Measurements from ENCODE around the gene DAPP1. TPM values are rescaled to one million over a fixed set of nuclear protein-coding genes. Genes with fewer than 3 reads are reported as not detected.
A peak's percentile ranks its signal among the peaks of the same experiment; 100 is the strongest.
"Not testable (repeated sequence)": the region's sequence is repeated elsewhere in the genome, so short reads cannot be mapped to it uniquely, and the experiment has no call there.

The DAPP1 gene, protein sequence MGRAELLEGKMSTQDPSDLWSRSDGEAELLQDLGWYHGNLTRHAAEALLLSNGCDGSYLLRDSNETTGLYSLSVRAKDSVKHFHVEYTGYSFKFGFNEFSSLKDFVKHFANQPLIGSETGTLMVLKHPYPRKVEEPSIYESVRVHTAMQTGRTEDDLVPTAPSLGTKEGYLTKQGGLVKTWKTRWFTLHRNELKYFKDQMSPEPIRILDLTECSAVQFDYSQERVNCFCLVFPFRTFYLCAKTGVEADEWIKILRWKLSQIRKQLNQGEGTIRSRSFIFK
- 23.3 TPM for total RNA-seq

DNA sequence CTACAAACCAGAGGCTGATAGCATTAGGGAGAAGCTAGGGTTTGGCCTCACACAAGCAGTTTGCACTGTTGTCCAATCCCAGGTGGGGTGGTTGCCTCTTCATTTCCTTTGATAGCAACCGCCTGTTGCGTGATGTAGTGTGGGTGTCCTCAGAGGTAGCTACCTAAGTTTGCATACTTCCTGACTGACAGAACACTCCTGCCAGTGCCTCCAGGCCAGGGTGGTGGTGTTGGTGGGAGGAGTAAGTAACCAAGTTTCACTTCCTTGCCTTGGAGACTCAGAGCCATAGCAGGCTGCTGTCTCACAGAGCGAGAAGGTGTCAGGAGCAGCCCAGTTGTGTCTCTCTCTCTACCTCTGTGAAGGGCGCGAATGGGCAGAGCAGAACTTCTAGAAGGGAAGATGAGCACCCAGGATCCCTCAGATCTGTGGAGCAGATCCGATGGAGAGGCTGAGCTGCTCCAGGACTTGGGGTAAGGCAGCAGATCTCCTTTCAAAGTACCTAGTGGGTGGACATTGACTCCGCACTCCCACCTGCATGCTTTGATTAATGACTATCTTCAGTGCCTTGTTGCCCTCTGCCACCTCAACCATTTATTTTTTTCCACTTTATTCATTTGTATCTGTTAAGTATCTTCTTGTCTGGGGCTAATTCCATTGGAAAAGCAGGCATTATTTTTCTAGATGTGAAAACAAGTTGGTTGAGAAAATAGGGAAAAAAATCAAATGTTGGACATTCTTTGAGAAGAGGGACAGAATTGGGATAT is at the start of gene DAPP1:
Gene DAPP1 (plus strand): TSS at position 283 of the 764 bp plus-strand sequence. CDS start 87 bp downstream, at position 370.
- DNase-seq (ENCODE audit: low spot score), result peak; percentile 53

DNA sequence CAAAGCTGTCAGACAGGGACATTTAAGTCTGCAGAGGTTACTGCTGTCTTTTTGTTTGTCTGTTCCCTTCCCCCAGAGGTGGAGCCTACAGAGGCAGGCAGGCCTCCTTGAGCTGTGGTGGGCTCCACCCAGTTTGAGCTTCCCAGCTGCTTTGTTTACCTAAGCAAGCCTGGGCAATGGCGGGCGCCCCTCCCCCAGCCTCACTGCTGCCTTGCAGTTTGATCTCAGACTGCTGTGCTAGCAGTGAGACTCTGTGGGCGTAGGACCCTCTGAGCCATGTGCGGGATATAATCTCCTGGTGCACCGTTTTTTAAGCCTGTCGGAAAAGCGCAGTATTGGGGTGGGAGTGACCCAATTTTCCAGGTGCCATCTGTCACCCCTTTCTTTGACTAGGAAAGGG is 45.8 kb upstream of the DAPP1 start:
- DNase-seq (ENCODE audit: low spot score), result not testable (repeated sequence)

DNA sequence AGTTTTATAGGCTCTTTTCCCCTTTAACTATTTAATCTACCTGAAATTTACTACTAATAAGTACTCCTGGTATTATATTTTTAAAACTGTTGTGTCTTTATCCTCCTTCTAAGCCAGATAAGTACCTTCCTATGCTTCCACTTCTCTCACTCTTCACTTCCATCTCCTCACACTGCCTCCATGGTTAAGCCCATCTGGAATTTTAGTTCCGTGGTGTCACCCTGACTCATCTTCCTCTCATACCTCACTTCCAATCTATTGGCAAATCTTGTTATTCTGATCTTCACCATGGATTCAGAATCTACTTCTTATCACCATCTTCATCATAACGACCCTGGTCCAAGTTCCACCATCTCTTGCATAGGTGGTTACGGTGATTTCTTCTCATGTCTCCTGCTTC is 32.7 kb upstream of the DAPP1 start:
- DNase-seq (ENCODE audit: low spot score), result no peak

DNA sequence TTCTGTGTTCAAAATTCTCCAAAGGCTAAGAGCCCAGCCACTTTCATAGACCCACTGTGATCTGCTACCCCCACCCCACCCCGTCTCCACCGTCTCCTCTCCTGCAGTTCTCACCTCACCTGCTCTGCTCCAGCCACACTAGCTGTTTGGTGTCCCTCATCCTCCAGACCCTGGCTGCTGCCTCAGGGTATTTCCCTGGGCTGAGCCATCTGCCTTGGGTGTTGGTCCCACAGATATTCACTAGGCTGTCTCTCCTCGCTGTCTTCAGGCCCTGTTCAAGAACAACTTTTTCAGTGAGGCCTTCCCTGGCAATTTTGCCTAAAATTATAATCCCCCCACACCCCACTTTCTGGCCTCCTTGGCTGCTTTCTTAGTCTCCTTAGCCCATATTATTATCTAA is 31.8 kb upstream of the DAPP1 start:
- no peak for DNase-seq (ENCODE audit: low spot score)

DNA sequence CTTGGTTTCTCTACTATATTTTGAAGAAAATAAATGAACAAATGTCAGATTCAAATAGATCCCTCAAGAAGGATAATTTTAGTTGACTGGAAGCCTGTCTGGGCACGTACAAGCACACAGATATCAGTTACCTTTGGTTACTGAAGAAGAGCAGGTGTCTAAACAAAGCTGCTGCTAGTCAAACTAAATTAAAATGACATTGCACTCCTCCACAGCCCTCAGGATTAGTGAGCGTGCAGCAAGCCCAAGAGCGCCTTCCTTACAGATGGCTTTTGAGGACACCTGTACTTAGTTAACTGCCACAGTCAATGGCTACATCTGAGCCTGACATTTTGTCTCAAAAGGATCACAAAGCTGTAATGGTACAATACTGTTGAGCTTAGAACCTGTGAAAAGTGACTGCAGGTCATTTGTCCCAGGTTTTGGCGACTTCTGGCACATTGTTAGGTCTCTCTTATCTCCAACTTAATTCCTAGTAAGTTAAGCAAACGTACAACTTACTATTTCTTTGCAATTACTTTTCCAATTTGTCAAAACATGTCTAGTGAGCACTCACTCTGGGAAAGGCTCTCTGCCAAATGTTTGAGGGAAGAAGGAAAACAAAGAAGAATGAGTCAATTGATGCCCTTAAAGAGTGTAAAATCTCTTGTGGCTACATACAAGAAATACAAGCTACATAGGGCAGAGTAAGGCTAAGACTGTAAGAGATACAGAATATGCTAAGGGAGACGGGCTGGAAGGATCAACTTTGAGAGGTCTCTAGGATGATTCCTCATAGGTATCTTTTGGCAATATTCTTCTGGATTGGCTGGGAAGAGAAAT is 25.6 kb upstream of the DAPP1 start:
- no peak for DNase-seq (ENCODE audit: low spot score)

DNA sequence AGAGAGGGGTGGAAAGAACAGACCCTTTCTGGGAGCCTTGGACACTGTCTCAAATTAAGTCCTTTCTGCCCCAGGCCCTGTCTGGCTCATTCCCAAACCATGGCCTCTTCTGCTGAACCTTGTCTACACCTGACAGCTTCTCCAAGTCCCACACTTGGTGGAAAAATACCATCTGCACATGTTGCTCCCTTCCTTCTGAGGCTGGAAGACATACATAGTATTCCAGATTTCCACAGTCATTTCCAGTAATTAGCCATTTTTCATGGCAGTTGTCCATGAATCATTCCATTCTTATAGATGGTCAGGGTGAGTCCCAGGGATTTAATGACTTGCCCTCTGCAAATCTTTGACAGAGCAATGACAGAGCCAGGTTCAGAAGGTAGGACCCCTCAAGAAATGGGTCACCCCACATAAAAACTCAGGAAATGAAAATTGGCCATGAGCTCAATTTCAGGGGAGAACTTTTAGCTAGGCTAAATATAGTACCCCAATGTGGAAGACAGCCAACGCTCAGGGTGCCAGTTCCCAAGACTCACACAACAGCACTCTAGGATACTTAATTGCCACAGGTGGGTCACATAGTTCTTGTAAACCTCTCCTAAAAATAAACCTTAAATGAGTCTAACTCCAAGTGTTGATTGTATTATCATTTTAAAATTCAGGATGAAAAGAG is 16.2 kb upstream of the DAPP1 start:
- no peak for DNase-seq (ENCODE audit: low spot score)

DNA sequence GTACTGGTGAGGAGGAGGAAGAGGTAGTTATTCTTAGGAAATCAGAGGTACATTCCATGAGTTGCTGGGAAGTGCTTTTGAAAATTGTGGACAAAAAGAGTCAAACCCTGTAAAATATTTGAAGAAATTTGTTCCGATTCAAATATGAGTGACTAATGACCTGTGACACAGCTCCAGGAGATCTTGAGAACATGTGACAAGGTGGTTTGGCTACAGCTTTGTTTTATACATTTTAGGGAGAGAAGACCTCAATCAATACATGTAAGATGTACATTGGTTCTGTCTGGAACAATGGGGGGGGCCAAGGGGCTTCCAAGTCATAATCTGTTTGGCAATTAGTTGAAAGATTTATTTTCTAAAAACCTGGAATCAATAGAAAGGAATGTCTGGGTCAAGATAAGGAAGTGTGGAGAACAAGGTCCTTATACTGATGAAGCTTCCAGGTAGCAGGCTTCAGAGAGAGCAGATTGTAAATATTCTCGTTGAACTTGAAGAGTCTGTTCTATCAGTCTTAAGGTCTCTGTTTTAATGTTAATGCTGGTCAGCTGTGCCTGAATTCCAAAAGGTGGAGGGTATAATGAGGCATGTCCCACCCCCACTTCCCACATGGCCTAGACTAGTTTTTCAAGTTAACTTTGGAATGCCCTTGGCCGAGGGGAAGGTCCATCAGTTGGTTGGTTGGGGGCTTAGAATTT is 15.5 kb upstream of the DAPP1 start:
- DNase-seq (ENCODE audit: low spot score), result no peak

DNA sequence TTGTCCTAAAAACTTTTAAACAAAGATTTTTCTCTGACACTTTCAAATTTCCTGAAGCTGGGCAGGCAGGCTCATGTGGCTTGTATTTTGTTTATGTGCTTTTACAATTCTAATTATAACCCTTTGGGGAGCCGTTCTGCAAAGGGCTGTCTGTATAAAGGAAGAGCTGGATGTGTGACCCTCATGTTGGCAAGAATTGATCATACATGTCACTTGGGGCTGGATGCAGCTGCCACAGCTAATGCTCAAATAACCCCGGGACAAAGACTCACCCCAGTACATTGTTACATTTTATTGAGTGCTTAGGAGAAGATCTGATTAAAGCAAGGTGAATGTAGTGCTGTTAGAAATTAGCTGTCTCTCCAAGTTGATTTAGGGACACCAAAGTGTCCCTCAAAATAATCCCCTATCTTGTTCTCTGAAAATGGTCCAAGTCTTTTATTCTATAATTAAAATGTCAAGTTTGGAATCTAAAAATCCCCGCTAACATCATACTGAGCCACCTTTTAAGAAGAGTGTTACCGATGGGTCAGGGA is 13.0 kb upstream of the DAPP1 start:
- DNase-seq (ENCODE audit: low spot score), result no peak

DNA sequence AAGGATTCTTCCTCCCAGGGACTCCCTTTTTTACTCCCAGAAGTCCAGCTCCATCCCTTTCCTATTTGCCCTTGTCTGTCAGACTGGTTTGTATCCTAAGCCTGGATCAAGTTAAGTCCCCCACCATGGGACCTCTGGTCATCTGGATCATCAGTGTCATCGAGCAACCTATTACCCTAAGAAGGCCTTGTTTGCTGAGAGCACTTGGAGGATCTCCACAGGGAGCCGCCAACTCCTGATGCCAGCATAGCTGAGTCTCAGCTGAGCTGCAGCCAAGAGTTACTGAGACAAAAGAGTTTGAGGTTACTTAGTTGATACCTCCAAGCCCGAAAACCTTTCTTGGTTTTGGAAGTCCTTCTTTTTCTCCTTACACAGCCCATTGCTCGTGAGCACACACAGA is 10.1 kb upstream of the DAPP1 start:
- no peak for DNase-seq (ENCODE audit: low spot score)

DNA sequence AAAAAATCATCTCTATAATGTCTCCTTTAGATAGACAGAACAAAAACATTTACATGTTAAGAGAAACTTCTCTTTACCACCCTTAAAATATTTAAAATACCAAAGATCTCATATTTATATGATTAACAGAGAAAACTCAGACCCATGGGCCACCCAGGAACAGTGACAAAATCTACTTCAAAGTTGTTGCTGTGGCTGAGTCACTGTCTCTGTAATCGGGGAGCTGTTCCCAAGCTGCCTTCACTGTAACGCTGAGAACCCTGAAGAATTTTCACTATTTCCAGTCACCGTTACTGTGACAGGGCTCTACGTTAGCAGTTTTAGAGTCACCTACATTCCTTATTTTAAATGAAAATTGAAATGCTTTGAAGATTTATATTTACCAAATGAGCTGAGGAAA is 9.0 kb upstream of the DAPP1 start:
- no peak for DNase-seq (ENCODE audit: low spot score)

DNA sequence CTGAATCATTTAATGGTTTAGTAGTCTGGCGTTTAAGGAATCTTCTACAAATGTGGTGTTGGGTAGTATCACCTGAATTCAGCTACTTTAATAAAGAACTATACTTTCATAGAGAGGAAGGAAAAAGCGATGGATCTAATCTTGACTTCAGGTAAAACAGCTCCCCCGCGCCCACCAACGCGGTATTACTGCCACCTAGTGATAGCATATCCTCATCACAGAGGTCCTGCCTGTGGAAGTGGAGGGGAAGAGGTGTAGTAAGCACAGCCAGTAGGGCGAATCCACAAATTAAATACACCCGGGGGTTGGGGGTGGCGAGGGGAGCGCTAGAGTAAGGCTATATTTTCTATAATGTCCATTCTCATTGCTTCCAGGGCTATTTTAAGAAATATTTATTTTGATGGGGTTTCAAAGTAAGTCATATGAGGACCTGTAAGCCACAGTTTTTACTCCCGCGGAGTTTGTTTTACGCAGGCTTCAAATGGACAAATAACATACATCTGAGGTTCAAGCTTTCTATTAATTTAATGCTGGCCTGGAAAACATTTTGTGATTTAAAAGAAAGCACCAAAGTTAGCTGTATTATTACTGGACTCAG is 8.3 kb upstream of the DAPP1 start:
- peak; percentile 60 for DNase-seq (ENCODE audit: low spot score)

DNA sequence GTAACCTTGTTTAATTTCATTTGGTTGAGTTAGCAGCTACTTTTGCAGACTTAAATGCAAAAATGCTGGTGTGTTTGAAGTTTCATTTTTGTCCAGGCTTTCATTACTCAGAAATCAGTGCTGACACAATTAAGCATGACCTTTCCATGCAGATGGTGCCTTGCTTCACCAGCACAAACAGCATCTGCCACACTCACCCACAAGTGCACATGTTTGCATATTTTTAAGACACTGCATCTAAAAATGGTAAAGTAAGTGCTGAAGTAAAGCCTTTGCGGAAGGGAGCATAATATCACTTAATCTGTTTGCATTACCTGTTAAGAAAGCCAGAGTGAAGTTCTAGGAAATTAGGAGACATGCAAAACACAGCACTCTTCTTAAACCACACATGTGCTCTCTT is 7.3 kb upstream of the DAPP1 start:
- no peak for DNase-seq (ENCODE audit: low spot score)

DNA sequence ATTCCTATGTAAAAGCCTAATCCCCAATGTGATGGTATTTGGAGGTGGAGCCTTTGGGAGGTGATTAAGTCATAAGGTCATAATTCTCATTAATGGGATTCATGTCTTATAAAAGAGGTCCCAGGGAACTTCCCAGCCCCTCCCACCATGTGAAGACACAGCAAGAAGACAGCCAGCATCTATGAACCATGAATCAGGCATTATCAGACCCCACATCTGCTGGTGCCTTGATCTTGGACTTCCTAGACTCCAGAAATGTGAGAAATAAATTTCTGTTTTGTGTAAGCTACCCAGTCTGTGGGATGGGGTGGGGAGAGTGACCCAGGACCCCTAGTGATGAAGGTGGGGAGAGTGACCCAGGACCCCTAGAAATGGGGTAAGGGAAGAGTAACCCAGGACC is 6.1 kb upstream of the DAPP1 start:
- no peak for DNase-seq (ENCODE audit: low spot score)

DNA sequence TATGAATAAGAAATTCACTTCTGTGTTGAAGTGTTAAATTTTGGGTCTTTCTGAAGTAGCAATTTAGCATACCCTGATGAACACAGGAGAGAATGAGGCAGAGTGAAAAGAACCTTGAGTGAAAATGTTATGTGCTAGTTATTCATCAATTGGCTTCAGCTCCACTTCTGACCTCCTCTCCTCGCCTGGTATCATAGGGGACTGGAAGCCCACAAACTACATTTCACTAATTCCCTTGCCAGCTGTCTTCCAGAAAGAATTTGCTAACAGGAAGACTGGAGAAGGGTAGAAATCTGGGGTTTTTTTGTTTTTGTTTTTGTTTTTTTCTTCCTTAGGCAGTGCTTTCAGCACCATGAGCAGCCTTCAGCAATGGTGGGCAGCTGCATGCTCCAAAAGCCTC is 5.5 kb upstream of the DAPP1 start:
- no peak for DNase-seq (ENCODE audit: low spot score)

DNA sequence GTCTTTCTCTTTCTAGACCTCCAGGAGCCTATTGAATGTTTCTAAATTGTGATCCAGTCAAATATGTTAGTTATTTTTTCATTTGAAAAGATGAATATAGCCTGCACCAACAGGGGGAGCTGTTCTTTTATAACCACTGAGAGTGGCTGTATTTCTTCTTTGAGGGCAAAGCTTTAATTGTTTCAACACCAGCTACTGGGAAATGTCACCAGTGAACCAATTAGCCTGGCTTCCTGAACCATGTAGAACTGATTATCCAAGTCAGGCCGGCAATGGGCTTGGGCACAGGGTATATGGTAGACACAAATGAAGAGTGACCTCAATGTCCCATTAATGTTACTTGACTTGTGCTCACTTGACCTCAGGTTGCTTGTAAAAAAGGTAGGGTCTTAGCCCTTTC is 4.8 kb upstream of the DAPP1 start:
- DNase-seq (ENCODE audit: low spot score), result no peak

DNA sequence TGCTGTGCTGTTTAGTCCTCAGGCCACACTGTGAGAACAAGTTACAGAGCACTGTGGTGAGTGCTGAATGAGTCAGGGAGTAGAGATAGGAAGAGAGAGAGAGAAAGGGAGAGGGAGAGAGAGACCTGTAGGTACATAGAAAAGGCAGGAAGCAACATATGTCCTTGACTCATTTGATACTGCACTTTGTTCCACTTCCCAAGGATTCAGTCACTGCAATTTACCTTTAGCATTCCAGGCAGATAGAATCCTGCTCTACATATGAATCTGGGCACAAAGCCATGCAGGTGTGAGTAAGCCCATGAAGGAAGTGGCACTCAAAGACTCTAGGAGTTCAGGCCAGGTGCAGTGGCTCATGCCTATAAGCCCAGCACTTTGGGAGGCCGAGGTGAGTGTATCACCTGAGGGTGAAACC is 1.0 kb upstream of the DAPP1 start:
- peak; percentile 87 for DNase-seq (ENCODE audit: low spot score)

DNA sequence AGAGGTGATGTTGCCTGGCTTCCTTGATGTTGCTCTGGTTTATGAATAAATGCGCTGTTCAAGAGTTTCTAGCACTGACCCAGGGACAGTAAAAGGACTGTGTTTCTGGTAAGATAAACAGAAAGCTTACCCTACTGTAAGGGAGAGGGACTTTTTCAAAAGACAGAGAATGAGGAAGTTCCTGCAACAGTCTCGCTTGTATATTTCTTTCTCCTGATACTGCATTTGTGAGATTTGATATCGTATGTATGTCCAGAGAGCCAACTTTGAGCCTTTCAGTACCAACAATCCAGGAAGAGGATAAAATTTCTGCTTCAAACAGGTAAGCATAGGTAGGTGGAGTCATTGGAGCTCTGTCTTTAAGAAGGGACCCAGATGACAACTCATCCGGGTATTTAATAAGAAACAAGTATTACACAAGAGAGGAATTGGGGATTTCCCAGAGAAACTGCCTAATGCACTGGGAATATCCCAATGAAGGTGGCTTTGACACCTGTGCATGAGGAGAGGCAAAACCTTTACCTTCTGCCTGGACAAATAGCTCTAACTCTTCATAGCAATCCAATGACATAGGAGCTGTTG is 773 bp downstream of the DAPP1 start:
- no peak for DNase-seq (ENCODE audit: low spot score)

DNA sequence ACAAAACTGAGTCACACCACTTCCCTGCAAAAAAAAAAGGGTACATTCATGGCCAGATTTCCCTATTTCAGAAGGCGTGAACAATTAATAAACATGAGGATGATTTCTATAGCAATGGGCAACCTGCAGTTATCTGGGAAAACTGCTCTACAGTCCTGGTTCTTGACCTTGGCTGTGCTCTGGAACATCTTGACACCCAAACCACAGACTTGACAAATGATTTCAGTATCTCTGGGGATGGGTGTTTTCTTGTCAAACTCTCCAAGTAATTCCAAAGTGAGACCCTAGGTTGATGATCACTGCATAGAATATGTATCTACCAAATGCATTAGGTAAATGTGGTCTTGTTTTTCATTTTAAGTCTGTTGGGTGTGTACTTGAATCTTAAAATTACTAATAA is 2.0 kb downstream of the DAPP1 start:
- DNase-seq (ENCODE audit: low spot score), result no peak

DNA sequence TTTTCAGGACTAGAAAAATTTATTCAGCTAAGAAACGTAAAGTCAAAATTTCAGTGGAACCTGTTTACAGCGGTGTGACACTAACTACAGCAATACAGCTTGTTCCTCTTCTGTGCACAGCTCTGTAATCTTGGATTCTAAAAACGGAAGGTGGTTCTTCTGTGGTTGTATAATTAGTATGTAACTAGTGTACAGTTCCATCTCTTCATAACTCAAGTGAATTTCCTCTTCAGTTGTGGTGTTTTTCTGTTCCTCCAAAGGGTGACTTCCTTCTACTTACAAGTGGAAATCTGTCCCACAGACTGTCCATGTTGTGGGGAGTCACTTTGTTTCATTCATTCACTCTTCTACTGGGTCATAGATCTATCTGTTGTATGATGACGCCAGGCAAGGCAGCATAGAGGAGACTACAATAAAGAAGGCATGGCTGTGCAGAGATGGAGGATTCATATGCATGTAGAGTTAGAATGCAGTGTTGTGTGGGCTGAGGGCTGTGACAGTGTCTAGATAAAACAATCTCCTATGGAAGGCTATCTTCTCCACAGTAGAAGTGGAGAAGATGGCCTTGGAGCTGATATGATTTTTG is 5.4 kb downstream of the DAPP1 start:
- no peak for DNase-seq (ENCODE audit: low spot score)

DNA sequence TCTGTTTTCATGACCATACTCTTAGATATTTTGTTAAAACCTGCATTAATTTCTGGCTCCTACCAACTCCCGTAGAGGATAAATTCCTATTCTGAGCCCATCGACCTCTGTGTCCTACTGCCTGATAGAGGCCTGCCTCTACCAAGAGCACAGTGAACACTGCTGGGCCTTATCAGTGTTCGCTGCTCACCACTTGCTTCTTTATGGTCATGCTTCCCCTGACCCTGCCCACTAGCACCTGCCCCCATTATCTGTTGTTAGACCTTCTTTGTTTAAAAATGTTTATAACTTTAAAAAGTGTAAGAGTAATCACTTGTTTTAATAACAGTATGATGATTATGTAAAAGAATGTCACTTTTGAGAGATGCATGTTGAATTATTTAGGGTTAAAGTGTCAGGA is 6.1 kb downstream of the DAPP1 start:
- DNase-seq (ENCODE audit: low spot score), result no peak
